GM18870 (cell line): Measurements from ENCODE around the gene C1QTNF12.

Source experiments
- ATAC-seq: cut with Tn5 transposase; IDR thresholded peaks from one replicate; pipeline ENCODE4 v1.9.1; 2021; ENCODE audit warnings: moderate library complexity; ENCODE audit not compliant: unreplicated experiment

Gene C1QTNF12

DNA sequence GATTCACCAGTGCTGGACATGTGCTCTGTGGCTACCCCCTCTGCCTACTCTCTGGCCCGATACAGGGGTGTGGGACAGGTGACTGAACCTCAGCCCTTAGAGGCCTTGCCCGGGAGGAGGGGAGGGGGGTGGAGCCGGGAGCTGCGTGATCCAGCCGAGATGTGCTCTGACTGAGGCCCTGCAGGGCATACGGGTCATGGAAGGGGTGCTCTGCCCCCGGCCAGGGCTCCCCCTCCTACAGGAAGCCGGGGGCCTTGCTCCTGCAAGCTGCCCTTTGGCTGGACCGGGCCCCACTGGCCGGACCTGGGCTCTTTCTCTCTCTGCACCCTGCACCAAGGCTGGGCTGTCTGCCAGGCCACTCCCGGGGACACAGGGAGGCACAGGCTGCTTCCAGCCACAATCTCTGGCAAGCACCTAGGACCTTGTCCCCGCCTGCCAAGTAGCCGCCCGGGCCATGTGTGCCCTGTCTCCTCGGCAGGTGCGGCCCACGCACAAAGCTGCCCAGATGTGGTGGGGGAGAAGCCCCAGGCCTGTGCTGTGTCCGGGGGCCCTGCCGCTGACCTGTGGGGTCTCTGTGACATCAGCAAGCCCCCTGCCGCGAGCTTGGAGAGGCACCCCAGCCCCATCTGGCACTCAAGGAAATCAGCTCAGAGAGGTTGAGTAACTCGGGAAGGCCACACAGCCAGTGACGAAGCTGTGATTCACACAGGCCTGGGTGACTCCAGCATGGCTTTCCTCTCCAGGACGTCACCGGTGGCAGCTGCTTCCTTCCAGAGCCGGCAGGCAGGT is 35.2 kb upstream of the C1QTNF12 start:
- ATAC-seq = no peak

- no peak for ATAC-seq
Measured at GRCh38 chr1:1280782-1281481, 34.4 kb upstream of the C1QTNF12 start.

DNA sequence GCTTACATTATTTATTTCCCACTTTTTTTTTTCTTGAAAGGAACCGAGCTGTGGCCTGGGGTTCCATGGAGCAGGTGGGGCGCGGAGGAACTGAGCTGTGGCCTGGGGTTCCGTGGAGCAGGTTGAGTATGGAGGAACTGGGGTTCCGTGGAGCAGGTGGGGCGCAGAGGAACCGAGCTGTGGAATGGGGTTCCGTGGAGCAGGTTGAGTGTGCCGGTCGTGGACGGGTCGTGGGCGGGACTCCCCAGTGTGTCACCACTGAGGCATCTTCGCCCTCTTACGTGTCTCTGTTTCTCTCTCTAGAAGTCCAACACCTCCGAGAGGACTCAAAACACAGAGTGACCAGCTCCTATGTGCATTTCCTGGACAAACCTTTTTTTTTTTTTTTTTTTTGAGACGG is 32.5 kb upstream of the C1QTNF12 start:
- ATAC-seq = no peak

DNA sequence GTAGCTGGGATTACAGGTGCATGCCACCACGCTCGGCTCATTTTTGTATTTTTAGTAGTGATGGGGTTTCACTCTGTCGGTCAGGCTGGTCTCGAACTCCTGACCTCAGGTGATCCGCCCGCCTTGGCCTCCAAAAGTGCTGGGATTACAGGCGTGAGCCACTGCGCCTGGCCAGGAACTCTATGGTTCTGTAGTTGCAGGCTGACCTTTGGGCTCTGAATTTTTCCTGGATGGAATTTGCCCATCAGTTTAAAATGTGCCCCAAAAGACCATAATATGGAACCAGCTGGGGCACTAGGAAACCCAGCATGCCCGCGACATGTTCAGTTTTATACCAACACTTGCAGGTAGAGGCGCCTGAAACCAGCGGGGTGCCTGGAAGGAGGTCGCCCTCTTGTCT is 32.1 kb upstream of the C1QTNF12 start:
- no peak for ATAC-seq

DNA sequence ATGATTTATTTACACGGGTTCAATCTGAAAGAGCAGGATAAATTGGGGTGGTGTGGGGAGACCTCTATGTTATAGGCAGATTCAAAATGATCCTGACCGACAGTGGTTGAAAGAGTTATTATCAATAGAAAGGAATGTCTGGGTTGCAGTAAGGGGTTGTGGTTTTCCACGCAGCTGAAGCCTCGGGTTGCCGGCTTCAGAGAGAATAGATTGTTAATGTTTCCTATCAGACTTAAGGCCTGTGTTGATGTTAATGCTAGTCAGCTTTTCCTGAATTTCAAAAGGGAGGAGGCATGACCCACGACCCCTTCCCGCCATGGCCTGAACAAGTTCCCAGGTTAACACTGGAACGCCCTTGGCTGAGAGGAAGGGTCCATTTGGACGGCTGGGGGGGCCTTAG is 29.3 kb upstream of the C1QTNF12 start:
- ATAC-seq = no peak

DNA sequence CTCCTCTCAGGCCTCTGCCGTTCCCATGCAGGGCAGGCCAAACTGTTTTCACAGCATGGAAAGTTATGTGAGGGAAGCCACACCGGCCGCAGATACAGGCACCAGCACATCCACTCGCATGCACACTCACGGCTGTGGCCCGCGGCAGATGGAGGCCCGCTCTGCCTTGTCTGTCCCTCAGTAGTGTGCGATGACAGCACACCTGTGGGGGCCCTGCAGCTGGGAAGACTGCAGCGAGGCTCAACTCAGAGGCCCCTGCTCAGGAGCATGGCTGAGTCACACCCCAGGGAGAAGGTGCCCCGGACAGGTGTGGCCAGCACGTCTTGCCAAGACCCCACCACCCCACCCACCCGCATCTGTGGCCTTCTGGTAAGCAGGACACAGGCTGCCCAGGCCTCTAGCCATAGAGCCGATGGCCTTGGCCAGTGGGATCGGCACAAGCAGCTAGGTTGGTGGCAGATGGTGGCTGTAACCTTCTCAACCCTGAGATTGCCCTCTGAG is 28.5 kb upstream of the C1QTNF12 start:
- no peak for ATAC-seq

GRCh38 chr1:1274299-1274930 is 27.9 kb upstream of the C1QTNF12 start:
- ATAC-seq = no peak

- no peak for ATAC-seq
Measured at GRCh38 chr1:1273512-1274298, 27.2 kb upstream of the C1QTNF12 start, which contains the start of gene UBE2J2. Gene UBE2J2, minus strand, starts transcription at chr1:1273854. Its CDS starts 5,862 bp downstream, at chr1:1267992.

GRCh38 chr1:1273209-1273511 is 26.6 kb upstream of the C1QTNF12 start:
- no peak for ATAC-seq

DNA sequence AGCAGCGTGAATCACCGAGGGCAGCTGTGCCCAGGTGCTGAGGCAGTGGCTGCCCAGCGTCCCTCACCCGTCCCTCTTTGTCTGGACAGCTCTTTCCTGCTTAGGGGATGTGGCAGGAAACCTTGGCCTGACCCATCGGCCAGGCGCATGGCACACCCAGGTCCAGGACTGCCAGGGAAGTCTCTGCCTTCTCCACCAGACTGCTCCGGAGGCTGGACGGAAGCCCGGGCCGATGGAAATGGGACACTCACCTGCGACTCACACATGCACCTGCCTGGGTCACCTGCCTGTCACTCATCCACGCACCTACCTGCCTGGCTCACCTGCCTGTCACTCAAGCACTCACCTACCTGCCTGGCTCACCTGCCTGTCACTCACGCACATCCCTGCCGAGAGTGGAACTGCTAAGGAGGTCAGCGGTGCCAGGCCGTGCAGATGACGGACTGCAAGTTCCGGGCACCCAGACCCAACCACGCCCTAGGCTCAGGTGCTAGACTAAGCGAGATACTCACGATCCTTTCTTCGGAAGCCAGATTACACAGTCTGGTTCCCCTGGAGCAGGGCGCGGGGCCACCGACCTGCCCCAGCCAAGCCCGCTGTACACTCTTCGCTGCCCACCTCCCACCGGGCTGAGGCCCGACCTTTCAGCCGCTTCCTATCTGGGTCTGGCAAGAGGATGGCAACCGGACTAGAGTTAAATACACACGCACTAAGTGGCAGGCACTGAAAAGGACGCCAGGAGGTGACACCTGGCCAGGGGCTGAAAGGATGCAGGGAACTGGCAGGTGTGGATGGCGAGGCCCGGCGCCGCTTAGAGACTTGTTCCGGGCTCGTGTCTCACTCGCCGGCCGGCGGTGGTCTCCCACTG is 26.1 kb upstream of the C1QTNF12 start:
- ATAC-seq = no peak

GRCh38 chr1:1270813-1271212 is 24.3 kb upstream of the C1QTNF12 start:
- ATAC-seq = no peak

- ATAC-seq = no peak
Measured at GRCh38 chr1:1268284-1268682, 21.8 kb upstream of the C1QTNF12 start.

DNA sequence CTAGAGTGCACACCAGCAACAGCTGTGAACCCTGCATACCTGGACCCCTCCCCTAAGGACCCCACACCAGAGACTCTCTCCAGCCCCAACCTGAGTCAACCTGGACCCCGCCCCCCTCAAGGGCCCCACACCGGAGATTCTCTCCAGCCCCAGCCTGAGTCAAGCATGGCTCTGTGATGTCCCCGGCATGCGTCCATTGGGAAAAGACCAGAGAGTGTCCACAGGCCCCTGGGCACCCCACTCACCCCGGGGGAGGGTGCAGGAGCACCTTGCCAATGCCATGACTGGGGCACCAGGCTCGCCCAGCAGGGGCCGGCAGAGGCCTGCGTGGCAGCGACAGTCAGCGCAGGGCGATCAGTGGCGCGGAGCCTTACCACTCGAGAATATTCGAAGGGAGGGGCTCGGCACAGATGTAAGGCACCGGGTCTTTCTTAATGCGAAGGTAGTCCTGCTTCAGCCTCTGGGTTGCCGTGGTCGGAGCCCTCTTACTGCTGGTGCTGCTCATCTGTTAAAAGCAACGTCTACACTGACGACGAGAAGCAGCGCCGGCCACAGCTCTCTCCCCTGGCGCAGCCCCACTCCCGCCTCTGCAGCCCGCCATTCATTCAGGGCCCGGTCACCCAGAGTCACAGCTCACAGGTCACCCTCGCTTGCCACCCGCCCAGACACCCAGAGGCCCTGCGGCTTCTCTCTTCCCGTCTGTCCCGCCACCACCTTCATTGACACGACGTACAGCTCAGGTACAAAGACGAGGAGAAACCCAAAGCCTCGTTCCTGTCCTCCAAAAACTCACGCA is 21.2 kb upstream of the C1QTNF12 start:
- ATAC-seq = no peak

DNA sequence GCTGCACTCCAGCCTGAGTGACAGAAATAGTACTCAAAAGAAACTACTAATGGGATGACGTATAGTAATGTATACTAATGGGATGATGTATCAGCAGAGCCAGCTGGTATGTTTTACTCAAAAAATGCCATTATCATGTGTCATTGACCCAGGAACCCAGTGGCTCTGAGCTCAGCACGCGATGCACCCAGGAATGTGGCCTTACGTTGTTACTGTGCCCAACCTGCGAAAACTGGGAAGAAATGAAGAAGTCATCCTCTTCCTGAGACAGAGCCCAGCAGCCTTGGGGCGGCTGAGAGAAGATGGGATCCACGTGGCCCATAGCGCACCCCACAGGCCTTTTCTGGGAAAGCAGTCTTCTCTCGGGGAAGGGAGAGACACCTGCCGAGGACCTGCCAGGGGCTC is 18.3 kb upstream of the C1QTNF12 start:
- ATAC-seq = no peak

- ATAC-seq = no peak
Measured at GRCh38 chr1:1264026-1264425, 17.5 kb upstream of the C1QTNF12 start.

DNA sequence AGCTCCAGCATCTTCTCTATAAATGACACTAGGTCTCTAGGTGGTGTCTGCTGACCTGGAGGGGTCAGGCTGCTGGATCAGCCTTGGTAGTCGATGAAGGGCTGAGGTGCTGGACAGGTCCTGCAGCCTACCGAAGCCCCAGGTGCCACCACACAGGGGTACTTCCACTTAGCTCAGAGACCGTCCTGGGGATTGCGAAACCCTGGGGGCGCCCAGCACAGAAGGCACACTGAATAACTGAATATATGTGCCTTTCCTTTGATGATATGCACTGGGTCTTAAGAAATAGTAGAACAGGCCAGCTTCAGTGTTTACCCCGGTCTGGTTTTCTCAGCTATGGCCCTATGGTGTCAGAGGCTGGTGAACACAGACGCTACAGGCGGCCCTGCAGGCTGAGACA is 16.2 kb upstream of the C1QTNF12 start:
- no peak for ATAC-seq

DNA sequence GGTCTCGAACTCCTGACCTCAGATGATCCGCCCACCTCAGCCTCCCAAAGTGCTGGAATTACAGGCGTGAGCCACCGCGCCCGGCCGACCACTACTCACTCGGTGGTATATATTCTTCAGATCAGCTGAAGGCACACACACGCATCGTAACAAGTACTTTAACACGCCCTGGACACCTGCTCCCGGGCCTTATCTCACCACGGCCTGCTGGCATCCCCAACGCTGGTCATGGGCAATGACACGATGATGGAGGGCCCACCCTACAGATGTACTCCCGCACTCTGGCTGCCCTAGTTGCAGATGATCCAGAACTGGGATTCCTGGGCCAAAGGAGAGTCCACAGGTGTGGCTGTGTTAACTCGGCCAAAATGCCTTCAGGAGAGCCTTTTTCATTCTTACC is 15.5 kb upstream of the C1QTNF12 start:
- no peak for ATAC-seq

DNA sequence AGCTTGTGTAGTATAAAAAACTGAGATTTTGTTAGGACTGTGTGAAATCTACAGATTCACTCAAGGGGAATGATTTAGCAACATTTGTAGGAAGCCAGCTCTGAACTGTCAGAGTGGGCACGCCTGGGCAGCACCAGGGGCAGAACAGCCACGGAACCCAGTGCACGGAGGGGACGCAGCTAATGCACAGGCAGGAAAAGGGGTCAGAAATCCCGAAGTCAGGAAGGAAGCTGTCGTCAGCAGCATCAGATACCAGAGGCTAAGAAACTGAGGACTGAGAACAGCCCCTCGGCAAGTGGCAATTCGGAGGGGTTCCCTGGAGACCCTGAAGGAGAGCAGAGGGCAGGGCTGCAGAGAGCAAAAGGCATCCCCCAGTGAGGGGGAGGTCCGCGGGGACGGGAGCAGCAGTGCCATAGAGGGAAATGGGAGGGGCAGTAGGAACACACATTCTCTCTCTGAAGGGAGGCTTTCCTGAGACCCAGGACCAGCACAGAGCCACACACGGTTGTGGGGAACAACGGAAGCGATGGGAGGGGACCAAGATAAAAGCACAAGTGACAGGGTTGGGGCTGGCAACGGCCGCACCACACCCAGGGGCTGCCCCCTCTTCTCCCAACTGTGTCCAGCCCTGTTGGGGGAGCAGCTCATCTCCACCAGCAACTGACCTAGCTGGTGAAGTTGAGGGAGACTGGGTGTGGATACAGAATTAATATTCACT is 14.5 kb upstream of the C1QTNF12 start:
- no peak for ATAC-seq
